ENCODE results near the gene SMCO3. TPM values are rescaled to one million over a fixed set of nuclear protein-coding genes. Genes with fewer than 3 reads are reported as not detected.
A peak's percentile ranks its signal among the peaks of the same experiment; 100 is the strongest.

Gene SMCO3
- total and polyA plus RNA-seq, 2 of the 13 experiments (the other 11 are each of a cell fraction or from before 2014, with no cell fraction given): 0.29 to 0.42 TPM

DNA sequence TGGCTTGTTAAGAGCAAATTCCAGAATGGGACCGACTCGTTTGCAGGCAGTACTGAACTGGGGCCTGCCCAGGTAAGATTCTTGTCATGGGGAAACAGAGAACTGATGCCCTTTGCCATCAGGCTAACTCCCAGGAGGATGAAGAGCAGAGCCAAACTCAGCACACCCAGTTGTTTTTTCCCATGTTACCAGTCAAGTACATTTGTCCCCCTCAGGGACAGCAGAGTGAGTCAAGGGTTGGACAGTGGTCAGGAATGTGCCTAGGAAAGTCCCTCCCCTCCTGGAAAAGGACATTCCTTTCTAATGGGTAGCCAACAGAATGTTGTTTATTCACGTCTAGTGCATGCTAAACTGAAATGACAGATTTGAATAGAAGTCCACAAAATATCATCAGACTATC lies 27.8 kb upstream of the SMCO3 start (continued):
- TF ChIP-seq SNAPC2 (CRISPR knock-in tag; IDR thresholded peaks at IDR 0.05) (no peak), ZNF205 (CRISPR knock-in tag; IDR thresholded peaks at IDR 0.05) (peak; percentile 43; the same call in 1 of the 2 replicates), MAFK (conservative IDR thresholded peaks at IDR 0.05 in 1 of 2, IDR thresholded peaks at IDR 0.05 in 1 of 2; ENCODE audit: low read length in 2 of 2) (no peak), ZMYM4 (CRISPR knock-in tag; IDR thresholded peaks at IDR 0.05) (peak; percentile 22; the same call in 1 of the 2 replicates), ELF3 (CRISPR knock-in tag; IDR thresholded peaks at IDR 0.05) (0 out of 2 replicates have a peak, but pooled peaks have one; percentile 27), RELA (CRISPR knock-in tag; IDR thresholded peaks at IDR 0.05) (0 out of 2 replicates have a peak, but pooled peaks have one; percentile 36), U2AF2 (IDR thresholded peaks at IDR 0.05; ENCODE audit: low read depth, low read length) (no peak), ZNF563 (CRISPR knock-in tag; IDR thresholded peaks at IDR 0.05) (no peak), POLR2G (IDR thresholded peaks at IDR 0.05; ENCODE audit: low read depth, low read length) (peak; percentile 60), MYC (CRISPR knock-in tag; IDR thresholded peaks at IDR 0.05; ENCODE audit: borderline replicate concordance) (no peak), ZFP41 (CRISPR knock-in tag; IDR thresholded peaks at IDR 0.05; ENCODE audit: borderline replicate concordance) (no peak), ZFX (CRISPR knock-in tag; IDR thresholded peaks at IDR 0.05; ENCODE audit: low read depth) (peak; percentile 41; the same call in 1 of the 2 replicates), FOSL2 (CRISPR knock-in tag; IDR thresholded peaks at IDR 0.05) (peak; percentile 88), MED1 (CRISPR knock-in tag; IDR thresholded peaks at IDR 0.05) (peak; percentile 58), RFXAP (CRISPR knock-in tag; IDR thresholded peaks at IDR 0.05; ENCODE audit: borderline replicate concordance) (no peak), ZNF331 (CRISPR knock-in tag; IDR thresholded peaks at IDR 0.05) (peak; percentile 38; the same call in 1 of the 2 replicates), FOXA3 (CRISPR knock-in tag; IDR thresholded peaks at IDR 0.05) (peak; percentile 59; the same call in 1 of the 2 replicates), PHF21A (CRISPR knock-in tag; IDR thresholded peaks at IDR 0.05) (no peak), KDM3A (CRISPR knock-in tag; IDR thresholded peaks at IDR 0.05; ENCODE audit: low read depth) (no peak), KAT7 (CRISPR knock-in tag; IDR thresholded peaks at IDR 0.05; ENCODE audit: borderline replicate concordance) (0 out of 2 replicates have a peak, but pooled peaks have one; percentile 60), ZNF317 (CRISPR knock-in tag; IDR thresholded peaks at IDR 0.05) (peak; percentile 41; the same call in 1 of the 2 replicates)
- TF ChIP-seq, protein P1, sequence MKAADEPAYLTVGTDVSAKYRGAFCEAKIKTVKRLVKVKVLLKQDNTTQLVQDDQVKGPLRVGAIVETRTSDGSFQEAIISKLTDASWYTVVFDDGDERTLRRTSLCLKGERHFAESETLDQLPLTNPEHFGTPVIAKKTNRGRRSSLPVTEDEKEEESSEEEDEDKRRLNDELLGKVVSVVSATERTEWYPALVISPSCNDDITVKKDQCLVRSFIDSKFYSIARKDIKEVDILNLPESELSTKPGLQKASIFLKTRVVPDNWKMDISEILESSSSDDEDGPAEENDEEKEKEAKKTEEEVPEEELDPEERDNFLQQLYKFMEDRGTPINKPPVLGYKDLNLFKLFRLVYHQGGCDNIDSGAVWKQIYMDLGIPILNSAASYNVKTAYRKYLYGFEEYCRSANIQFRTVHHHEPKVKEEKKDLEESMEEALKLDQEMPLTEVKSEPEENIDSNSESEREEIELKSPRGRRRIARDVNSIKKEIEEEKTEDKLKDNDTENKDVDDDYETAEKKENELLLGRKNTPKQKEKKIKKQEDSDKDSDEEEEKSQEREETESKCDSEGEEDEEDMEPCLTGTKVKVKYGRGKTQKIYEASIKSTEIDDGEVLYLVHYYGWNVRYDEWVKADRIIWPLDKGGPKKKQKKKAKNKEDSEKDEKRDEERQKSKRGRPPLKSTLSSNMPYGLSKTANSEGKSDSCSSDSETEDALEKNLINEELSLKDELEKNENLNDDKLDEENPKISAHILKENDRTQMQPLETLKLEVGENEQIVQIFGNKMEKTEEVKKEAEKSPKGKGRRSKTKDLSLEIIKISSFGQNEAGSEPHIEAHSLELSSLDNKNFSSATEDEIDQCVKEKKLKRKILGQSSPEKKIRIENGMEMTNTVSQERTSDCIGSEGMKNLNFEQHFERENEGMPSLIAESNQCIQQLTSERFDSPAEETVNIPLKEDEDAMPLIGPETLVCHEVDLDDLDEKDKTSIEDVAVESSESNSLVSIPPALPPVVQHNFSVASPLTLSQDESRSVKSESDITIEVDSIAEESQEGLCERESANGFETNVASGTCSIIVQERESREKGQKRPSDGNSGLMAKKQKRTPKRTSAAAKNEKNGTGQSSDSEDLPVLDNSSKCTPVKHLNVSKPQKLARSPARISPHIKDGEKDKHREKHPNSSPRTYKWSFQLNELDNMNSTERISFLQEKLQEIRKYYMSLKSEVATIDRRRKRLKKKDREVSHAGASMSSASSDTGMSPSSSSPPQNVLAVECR (CRISPR knock-in tag; IDR thresholded peaks at IDR 0.05; ENCODE audit: borderline replicate concordance): peak; percentile 55; the same call in 1 of the 2 replicates
- TF ChIP-seq, protein P2, sequence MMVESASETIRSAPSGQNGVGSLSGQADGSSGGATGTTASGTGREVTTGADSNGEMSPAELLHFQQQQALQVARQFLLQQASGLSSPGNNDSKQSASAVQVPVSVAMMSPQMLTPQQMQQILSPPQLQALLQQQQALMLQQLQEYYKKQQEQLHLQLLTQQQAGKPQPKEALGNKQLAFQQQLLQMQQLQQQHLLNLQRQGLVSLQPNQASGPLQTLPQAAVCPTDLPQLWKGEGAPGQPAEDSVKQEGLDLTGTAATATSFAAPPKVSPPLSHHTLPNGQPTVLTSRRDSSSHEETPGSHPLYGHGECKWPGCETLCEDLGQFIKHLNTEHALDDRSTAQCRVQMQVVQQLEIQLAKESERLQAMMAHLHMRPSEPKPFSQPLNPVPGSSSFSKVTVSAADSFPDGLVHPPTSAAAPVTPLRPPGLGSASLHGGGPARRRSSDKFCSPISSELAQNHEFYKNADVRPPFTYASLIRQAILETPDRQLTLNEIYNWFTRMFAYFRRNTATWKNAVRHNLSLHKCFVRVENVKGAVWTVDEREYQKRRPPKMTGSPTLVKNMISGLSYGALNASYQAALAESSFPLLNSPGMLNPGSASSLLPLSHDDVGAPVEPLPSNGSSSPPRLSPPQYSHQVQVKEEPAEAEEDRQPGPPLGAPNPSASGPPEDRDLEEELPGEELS (CRISPR knock-in tag; IDR thresholded peaks at IDR 0.05): peak; percentile 67
- TF ChIP-seq, protein P3, sequence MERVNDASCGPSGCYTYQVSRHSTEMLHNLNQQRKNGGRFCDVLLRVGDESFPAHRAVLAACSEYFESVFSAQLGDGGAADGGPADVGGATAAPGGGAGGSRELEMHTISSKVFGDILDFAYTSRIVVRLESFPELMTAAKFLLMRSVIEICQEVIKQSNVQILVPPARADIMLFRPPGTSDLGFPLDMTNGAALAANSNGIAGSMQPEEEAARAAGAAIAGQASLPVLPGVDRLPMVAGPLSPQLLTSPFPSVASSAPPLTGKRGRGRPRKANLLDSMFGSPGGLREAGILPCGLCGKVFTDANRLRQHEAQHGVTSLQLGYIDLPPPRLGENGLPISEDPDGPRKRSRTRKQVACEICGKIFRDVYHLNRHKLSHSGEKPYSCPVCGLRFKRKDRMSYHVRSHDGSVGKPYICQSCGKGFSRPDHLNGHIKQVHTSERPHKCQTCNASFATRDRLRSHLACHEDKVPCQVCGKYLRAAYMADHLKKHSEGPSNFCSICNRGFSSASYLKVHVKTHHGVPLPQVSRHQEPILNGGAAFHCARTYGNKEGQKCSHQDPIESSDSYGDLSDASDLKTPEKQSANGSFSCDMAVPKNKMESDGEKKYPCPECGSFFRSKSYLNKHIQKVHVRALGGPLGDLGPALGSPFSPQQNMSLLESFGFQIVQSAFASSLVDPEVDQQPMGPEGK (CRISPR knock-in tag; IDR thresholded peaks at IDR 0.05): peak; percentile 64
